ENCODE results near the gene BRINP3.

DNA sequence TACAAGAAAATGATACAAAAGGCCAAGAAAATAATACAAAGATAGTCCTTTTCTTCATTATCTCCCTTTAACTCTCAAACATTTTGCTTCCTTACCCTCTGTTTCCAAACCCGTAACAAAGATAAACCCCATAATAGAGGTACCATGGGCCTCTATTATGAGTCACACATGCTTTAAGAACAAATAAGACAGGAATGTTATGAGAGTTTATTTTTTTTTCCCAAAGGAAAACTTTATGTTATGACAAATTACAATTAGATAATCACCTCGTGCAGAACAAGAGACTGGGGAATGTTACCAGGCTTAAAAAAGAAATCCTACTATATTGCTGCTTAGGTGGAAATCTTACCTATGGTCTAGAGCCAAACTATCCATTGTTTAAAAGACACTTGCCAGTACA lies 272.0 kb downstream of the BRINP3 start:
- no peak for TF ChIP-seq CTCF (IDR thresholded peaks at IDR 0.05)
- TF ChIP-seq, protein P1, sequence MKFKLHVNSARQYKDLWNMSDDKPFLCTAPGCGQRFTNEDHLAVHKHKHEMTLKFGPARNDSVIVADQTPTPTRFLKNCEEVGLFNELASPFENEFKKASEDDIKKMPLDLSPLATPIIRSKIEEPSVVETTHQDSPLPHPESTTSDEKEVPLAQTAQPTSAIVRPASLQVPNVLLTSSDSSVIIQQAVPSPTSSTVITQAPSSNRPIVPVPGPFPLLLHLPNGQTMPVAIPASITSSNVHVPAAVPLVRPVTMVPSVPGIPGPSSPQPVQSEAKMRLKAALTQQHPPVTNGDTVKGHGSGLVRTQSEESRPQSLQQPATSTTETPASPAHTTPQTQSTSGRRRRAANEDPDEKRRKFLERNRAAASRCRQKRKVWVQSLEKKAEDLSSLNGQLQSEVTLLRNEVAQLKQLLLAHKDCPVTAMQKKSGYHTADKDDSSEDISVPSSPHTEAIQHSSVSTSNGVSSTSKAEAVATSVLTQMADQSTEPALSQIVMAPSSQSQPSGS (CRISPR knock-in tag; IDR thresholded peaks at IDR 0.05; ENCODE audit: borderline replicate concordance, low read depth): no peak
- TF ChIP-seq ZNF396 (CRISPR knock-in tag; IDR thresholded peaks at IDR 0.05; ENCODE audit: borderline replicate concordance): no peak
- no peak for TF ChIP-seq NR3C1 (CRISPR knock-in tag; conservative IDR thresholded peaks at IDR 0.05; ENCODE audit: low read depth)
- TF ChIP-seq, protein P2, sequence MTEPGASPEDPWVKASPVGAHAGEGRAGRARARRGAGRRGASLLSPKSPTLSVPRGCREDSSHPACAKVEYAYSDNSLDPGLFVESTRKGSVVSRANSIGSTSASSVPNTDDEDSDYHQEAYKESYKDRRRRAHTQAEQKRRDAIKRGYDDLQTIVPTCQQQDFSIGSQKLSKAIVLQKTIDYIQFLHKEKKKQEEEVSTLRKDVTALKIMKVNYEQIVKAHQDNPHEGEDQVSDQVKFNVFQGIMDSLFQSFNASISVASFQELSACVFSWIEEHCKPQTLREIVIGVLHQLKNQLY (CRISPR knock-in tag; IDR thresholded peaks at IDR 0.05): no peak
- no peak for TF ChIP-seq TEAD4 (CRISPR knock-in tag; IDR thresholded peaks at IDR 0.05)

Data from WTC11 (cell line).